Left forelimb (tissue), 1 donor: ENCODE data around the gene CPT1A.

Source experiments
- DNase-seq: peaks from one replicate; pipeline ENCODE4 v3.0.0-alpha.2; 2018; ENCODE audit warnings: low spot score

CPT1A gene

GRCh38 chr11:68854273-68854958, 12.7 kb upstream of the CPT1A start:
- DNase-seq, result no peak

GRCh38 chr11:68852628-68853027, 10.9 kb upstream of the CPT1A start:
- no peak for DNase-seq

GRCh38 chr11:68848429-68848828, 6.7 kb upstream of the CPT1A start:
- no peak for DNase-seq

GRCh38 chr11:68847395-68847794, 5.7 kb upstream of the CPT1A start:
- DNase-seq, result no peak

- DNase-seq, result no peak
Observed at GRCh38 chr11:68845351-68846002, 3.8 kb upstream of the CPT1A start.

GRCh38 chr11:68844801-68845200, 3.1 kb upstream of the CPT1A start:
- DNase-seq, result no peak

GRCh38 chr11:68844376-68844775, 2.7 kb upstream of the CPT1A start:
- no peak for DNase-seq

- no peak for DNase-seq
Observed at GRCh38 chr11:68843703-68844312, 2.1 kb upstream of the CPT1A start.

GRCh38 chr11:68843052-68843561, 1.4 kb upstream of the CPT1A start:
- DNase-seq, result no peak

- DNase-seq, result no peak
Observed at GRCh38 chr11:68842427-68843051, 823 bp upstream of the CPT1A start.

- no peak for DNase-seq
Observed at GRCh38 chr11:68840661-68841653, 759 bp downstream of the CPT1A start.

GRCh38 chr11:68839911-68840641, 1.6 kb downstream of the CPT1A start:
- DNase-seq, result no peak

GRCh38 chr11:68839054-68839865, 2.5 kb downstream of the CPT1A start:
- peak; percentile 95 for DNase-seq

- DNase-seq, result no peak
Observed at GRCh38 chr11:68838572-68838964, 3.1 kb downstream of the CPT1A start.

GRCh38 chr11:68837583-68838571, 3.8 kb downstream of the CPT1A start:
- no peak for DNase-seq

- no peak for DNase-seq
Observed at GRCh38 chr11:68835749-68836148, 6.0 kb downstream of the CPT1A start.

- no peak for DNase-seq
Observed at GRCh38 chr11:68835328-68835727, 6.4 kb downstream of the CPT1A start.

GRCh38 chr11:68832476-68833181, 9.1 kb downstream of the CPT1A start:
- no peak for DNase-seq
